Ovary (tissue), 9 donors: ENCODE data around the gene USP47. TPM values are rescaled to one million over a fixed set of nuclear protein-coding genes. Genes with fewer than 3 reads are reported as not detected.

Source experiments
- DNase-seq, 5 donors: peaks; one replicate each; pipeline ENCODE4 v3.0.0-alpha.2; 2019 to 2020
- H3K27ac ChIP-seq, 2 donors: fragments of 200-600 bp; one replicate each; pipeline versions ENCODE4 v1.5.1 to v1.8.0; 2019 to 2022
- H3K27me3 ChIP-seq: fragments of 200-600 bp; one replicate; pipeline ENCODE4 v1.8.0; 2022
- H3K36me3 ChIP-seq: fragments of 200-600 bp; sonication (generic); one replicate; pipeline ENCODE4 v1.5.1; 2019
- H3K4me1 ChIP-seq: one replicate; pipeline ENCODE4 v1.8.1; 2013; ENCODE audit warnings: mild to moderate bottlenecking, moderate library complexity; ENCODE audit not compliant: insufficient read depth
- H3K4me3 ChIP-seq: fragments of 200-600 bp; sonication (generic); one replicate; pipeline ENCODE4 v1.5.1; 2017
- H3K9me3 ChIP-seq, 2 donors: fragments of 200-600 bp in 1 of 2; sonication (generic) in 1 of 2; one replicate each; pipeline versions ENCODE4 v1.5.1 to v1.8.1; 2013 to 2019; ENCODE audit warnings: mild to moderate bottlenecking in 1 of 2, moderate library complexity in 1 of 2
- CTCF ChIP-seq, 3 donors: fragments of 450-650 bp in 2 of 3; fragments of 200-600 bp in 1 of 3; IDR thresholded peaks; one replicate each; pipeline versions ENCODE4 v1.5.1 to v1.8.0; 2016 to 2022; ENCODE audit warnings: antibody characterized with exemption in 3 of 3, mild to moderate bottlenecking in 1 of 3
- EP300 ChIP-seq: sonication (generic); formaldehyde crosslinking; IDR thresholded peaks from one replicate; pipeline ENCODE4 v1.6.1; 2017; ENCODE audit warnings: antibody characterized with exemption
- POLR2A ChIP-seq: fragments of 450-650 bp; IDR thresholded peaks from one replicate; pipeline ENCODE4 v1.6.1; 2017; ENCODE audit warnings: antibody characterized with exemption, mild to moderate bottlenecking, moderate library complexity
- WGBS, 3 donors: extraction: QIAGEN DNeasy Blood & Tissue Kit in 1 of 3; methylation state at CpG; one replicate each; pipeline versions ENCODE4 v1.1.5 to v1.1.7; 2013 to 2017; 5-methylcytosine and 5-hydroxymethylcytosine counted together
- intact Hi-C, 4 donors: fragments of 100-400 bp; cut with DNase I; formaldehyde crosslinking; loops; one replicate each; pipeline versions ENCODE4 v1.11.0 to v1.15.1; 2022 to 2023
- polyA plus RNA-seq, 2 donors: library from polyadenylated mRNA; stranded (reverse); fragments of 200-250 nt in 1 of 2; fragments of 350-450 nt in 1 of 2; fragmentation: Illumina TruSeq in 1 of 2; extraction: RNeasy Lipid Tissue Mini Kit (QIAGEN cat#74804) in 1 of 2; gene quantifications; one replicate each; pipeline ENCODE4 v1.2.3, GENCODE V29; 2013 to 2014
- total RNA-seq, 7 donors: library from RNA; depleted of rRNA in 2 of 7; stranded (reverse); fragments of >200 nt in 2 of 7; fragmentation: NEBNext Ultra II Directional in 3 of 7; extraction: Animal tissue kit (Norgen Biotek cat#: 25700) in 3 of 7; gene quantifications; one replicate each; pipeline versions ENCODE4 v1.1.0 to v1.2.4, GENCODE V29; 2016 to 2023
- donor health status: DM: no; HTN: no; CAD: no; lungs with moderate emphysema.
- donor health status: DM: no; HTN: no; CAD: no.
- donor health status: Bipolar disorder and iron deficiency.
- donor health status: DM: yes; HTN: yes; CAD: no.
- donor health status: DM: no; HTN: no; CAD: no.
- donor health status: DM: yes; HTN: yes; CAD: no.

USP47 gene
- total and polyA plus RNA-seq, 9 donors = 26.5 to 70.5 (median 51.2) TPM

GRCh38 chr11:11810764-11811726, 30.7 kb upstream of the USP47 start:
- TF ChIP-seq EP300 (no peak), CTCF (IDR thresholded peaks at IDR 0.05) (no peak), POLR2A (no peak)
- intact Hi-C loops = no loop called here
- no peak for DNase-seq
- Histone ChIP-seq H3K36me3 (no peaks in the 10 kb centered on the region), H3K4me3 (no peak overlapping the region), H3K27ac (no peak overlapping the region), H3K4me1 (no peaks in the 10 kb centered on the region), H3K9me3 (no peaks in the 10 kb centered on the region), H3K27me3 (no peaks in the 10 kb centered on the region)
- WGBS, 3 donors = 89 to 90% (median 89%) methylated on average over 35 of the region's 35 CpGs

DNA sequence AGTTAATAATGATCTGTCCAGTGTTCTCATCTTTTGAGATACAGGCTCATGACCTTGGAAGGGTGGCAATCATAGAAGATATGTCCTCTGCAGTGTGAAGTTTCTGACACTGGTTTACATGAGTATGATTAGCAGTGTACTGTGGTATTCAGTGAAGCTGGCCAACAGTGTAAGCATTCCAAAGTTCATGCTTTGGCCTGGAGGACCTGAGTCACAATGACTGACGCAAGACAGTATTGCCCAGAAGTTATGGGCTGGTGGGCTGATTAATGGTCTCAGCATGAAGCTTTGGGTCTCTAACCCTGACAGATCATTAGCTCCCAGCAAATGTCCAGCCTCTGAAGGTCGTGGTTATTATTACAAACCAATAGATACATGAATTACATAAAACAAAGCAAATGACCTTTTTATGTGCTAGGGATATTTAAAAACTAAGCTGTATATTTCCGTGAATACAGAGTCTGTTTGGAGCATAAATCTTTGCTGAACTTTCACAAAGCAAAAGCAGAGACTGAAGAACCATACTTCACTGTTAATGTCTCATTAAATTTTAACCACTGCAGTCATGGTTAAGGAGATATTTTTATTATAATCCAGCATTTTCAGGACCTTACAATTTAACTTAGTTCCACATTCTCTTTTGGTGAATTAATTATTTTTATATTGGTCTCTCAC, 28.3 kb upstream of the USP47 start:
- H3K4me1 ChIP-seq = no peaks in the 10 kb centered on the region

DNA sequence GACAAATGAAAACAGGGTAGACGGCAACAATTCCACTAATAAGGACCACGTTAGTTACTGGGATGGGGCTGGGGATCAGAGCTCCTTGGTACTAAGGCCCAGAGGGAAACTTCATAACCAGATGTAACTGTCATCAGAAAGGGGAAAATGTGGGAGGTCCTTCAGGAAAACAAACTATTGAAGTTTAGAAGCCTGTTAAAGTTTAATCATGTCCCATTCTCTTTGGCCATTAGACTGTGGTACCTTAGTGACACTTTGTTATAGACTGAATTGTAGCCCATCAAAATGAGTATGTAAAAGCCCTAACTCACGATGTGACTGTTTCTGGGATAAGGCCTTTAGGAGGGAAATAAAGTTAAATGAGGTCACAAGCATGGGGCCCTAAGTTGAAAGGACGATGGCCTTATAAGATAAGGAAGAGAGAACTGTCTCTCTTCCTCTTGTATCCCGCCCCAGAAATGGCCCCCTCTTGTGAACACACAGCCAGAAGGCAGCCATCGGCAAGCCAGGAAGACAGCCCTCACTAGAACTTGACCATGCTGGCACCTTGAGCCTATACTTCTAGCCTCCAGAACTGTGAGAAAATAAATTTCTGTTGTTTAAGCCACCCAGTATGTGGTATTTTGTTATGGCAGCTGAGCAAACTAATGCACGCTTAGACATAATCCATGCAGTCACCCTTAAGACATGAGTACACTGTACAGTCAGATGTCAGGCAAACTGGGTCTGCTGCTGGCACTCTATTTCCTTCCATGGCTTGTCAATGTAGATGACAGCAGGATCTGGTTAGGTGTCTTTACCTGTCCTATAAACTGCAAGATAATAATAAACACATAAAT, 26.9 kb upstream of the USP47 start:
- Histone ChIP-seq H3K27ac (no peak overlapping the region), H3K4me1 (no peaks in the 10 kb centered on the region), H3K9me3 (no peaks in the 10 kb centered on the region), H3K36me3 (no peaks in the 10 kb centered on the region), H3K4me3 (no peak overlapping the region), H3K27me3 (no peaks in the 10 kb centered on the region)
- no peak for DNase-seq
- 92 to 93% (median 92%) methylated on average over 7 of the region's 7 CpGs for WGBS, 3 donors
- no peak for TF ChIP-seq POLR2A
- no peak for TF ChIP-seq CTCF (IDR thresholded peaks at IDR 0.05)
- no peak for TF ChIP-seq EP300
- intact Hi-C loops = no loop called here

More for the DNA sequence above, 28.3 kb upstream of the USP47 start:
- intact Hi-C loops = no loop called here
- H3K27ac ChIP-seq = no peak overlapping the region
- TF ChIP-seq POLR2A (no peak), EP300 (no peak), CTCF (IDR thresholded peaks at IDR 0.05) (no peak)
- 38 to 50% (median 46%) methylated on average over 3 of the region's 3 CpGs for WGBS, 3 donors
- H3K4me3 ChIP-seq = no peak overlapping the region
- no peaks in the 10 kb centered on the region for H3K9me3 ChIP-seq
- H3K27me3 ChIP-seq = no peaks in the 10 kb centered on the region
- DNase-seq = no peak
- H3K36me3 ChIP-seq = no peaks in the 10 kb centered on the region
